ENCODE results near the gene FHDC1. TPM values are rescaled to one million over a fixed set of nuclear protein-coding genes. Genes with fewer than 3 reads are reported as not detected.

The FHDC1 gene
- polyA plus RNA-seq, 3 donors = 0.21 TPM; not detected in 2

GRCh38 chr4:152981842-152982241, 45.7 kb downstream of the FHDC1 start:
- H3K4me2 ChIP-seq (replicated peaks; ENCODE audit: extremely low read depth, low read length, poor library complexity, severe bottlenecking) = no peak overlapping the region
- H3K9ac ChIP-seq (ENCODE audit: insufficient read depth, low read length, poor library complexity, severe bottlenecking) = no peak overlapping the region
- H3K4me1 Mint-ChIP-seq = no peaks in the 10 kb centered on the region
- no peak for DNase-seq
- H3K36me3 ChIP-seq (replicated peaks in 1 of 2; ENCODE audit: control insufficient read depth in 1 of 2, insufficient read depth in 2 of 2, low read length in 2 of 2) = no peaks in the 10 kb centered on the region
- no peak overlapping the region for H3K27ac ChIP-seq (ENCODE audit: low read depth in 1 of 2, low read length in 2 of 2)
- peaks cover 0 to 5% (median 2%) of the 10 kb centered on the region in 3 donors for H3K27me3 Mint-ChIP-seq (ENCODE audit: low read depth in 3 of 3)
- no peaks in the 10 kb centered on the region for H4K20me1 ChIP-seq (ENCODE audit: insufficient read depth, low read length)
- 80% methylated on average over 1 of the region's 4 CpGs for WGBS (ENCODE audit: insufficient coverage)
- H3K9me3 ChIP-seq (replicated peaks in 1 of 2; ENCODE audit: control insufficient read depth in 1 of 2, insufficient read depth in 1 of 2, low read length in 2 of 2) = no peaks in the 10 kb centered on the region
- intact Hi-C loops (cut with micrococcal nuclease) = no loop called here
- TF ChIP-seq, protein P1, sequence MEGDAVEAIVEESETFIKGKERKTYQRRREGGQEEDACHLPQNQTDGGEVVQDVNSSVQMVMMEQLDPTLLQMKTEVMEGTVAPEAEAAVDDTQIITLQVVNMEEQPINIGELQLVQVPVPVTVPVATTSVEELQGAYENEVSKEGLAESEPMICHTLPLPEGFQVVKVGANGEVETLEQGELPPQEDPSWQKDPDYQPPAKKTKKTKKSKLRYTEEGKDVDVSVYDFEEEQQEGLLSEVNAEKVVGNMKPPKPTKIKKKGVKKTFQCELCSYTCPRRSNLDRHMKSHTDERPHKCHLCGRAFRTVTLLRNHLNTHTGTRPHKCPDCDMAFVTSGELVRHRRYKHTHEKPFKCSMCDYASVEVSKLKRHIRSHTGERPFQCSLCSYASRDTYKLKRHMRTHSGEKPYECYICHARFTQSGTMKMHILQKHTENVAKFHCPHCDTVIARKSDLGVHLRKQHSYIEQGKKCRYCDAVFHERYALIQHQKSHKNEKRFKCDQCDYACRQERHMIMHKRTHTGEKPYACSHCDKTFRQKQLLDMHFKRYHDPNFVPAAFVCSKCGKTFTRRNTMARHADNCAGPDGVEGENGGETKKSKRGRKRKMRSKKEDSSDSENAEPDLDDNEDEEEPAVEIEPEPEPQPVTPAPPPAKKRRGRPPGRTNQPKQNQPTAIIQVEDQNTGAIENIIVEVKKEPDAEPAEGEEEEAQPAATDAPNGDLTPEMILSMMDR (IDR thresholded peaks at IDR 0.05) = no peak
- no peaks in the 10 kb centered on the region for H3K27me3 ChIP-seq (ENCODE audit: control insufficient read depth in 2 of 2, insufficient read depth in 2 of 2, low read length in 2 of 2)
- H3K4me3 Mint-ChIP-seq = no peak overlapping the region
- H3K4me3 ChIP-seq (replicated peaks in 1 of 3; ENCODE audit: low read depth in 2 of 3, low read length in 3 of 3) = no peak overlapping the region
- H3K36me3 Mint-ChIP-seq = no peaks in the 10 kb centered on the region
- H2AFZ ChIP-seq (ENCODE audit: insufficient read depth, low read depth, low read length, poor library complexity, severe bottlenecking) = no peak overlapping the region
- no peaks in the 10 kb centered on the region for H3K4me1 ChIP-seq (ENCODE audit: control insufficient read depth in 1 of 2, insufficient read depth in 2 of 2, low read length in 2 of 2)
- no peak overlapping the region for H3K27ac Mint-ChIP-seq
- peaks cover 0 to 3% (median 0%) of the 10 kb centered on the region in 7 donors for H3K9me3 Mint-ChIP-seq
- H3K79me2 ChIP-seq (ENCODE audit: insufficient read depth, low read length) = no peaks in the 10 kb centered on the region

DNA sequence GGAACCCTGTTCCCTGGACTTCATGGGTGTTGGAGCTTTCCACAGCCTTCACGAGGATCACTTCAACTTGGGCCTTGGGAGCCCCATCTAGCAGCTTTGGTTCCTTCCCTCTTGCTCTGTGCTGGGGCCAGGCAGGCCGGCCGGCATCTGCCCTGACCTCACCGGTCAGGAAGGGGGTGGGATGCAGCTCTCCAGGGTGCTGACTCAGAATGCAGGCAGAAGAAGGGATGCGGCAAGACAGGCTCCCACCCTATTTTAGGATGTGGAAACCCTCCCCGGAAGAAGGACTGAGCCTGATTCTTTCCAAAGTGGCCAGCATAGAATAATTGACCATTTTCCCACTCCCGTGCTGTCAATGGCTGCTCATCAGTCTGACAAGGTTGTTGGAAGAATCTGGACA, 47.1 kb downstream of the FHDC1 start:
- Histone ChIP-seq H3K9me3 (replicated peaks in 1 of 2; ENCODE audit: control insufficient read depth in 1 of 2, insufficient read depth in 1 of 2, low read length in 2 of 2) (no peaks in the 10 kb centered on the region), H3K27ac (ENCODE audit: low read depth in 1 of 2, low read length in 2 of 2) (no peak overlapping the region), H3K4me2 (replicated peaks; ENCODE audit: extremely low read depth, low read length, poor library complexity, severe bottlenecking) (no peak overlapping the region), H3K27me3 (ENCODE audit: control insufficient read depth in 2 of 2, insufficient read depth in 2 of 2, low read length in 2 of 2) (no peaks in the 10 kb centered on the region), H3K79me2 (ENCODE audit: insufficient read depth, low read length) (no peaks in the 10 kb centered on the region), H3K36me3 (replicated peaks in 1 of 2; ENCODE audit: control insufficient read depth in 1 of 2, insufficient read depth in 2 of 2, low read length in 2 of 2) (no peaks in the 10 kb centered on the region), H3K4me1 (ENCODE audit: control insufficient read depth in 1 of 2, insufficient read depth in 2 of 2, low read length in 2 of 2) (no peaks in the 10 kb centered on the region), H2AFZ (ENCODE audit: insufficient read depth, low read depth, low read length, poor library complexity, severe bottlenecking) (no peak overlapping the region), H3K9ac (ENCODE audit: insufficient read depth, low read length, poor library complexity, severe bottlenecking) (no peak overlapping the region), H4K20me1 (ENCODE audit: insufficient read depth, low read length) (no peaks in the 10 kb centered on the region), H3K4me3 (replicated peaks in 1 of 3; ENCODE audit: low read depth in 2 of 3, low read length in 3 of 3) (no peak overlapping the region)
- TF ChIP-seq, protein P1 (IDR thresholded peaks at IDR 0.05) = no peak
- DNase-seq = no peak
- H3K9me3 Mint-ChIP-seq = peaks cover 0 to 3% (median 0%) of the 10 kb centered on the region in 7 donors
- no peaks in the 10 kb centered on the region for H3K36me3 Mint-ChIP-seq
- H3K4me3 Mint-ChIP-seq = no peak overlapping the region
- intact Hi-C loops (cut with micrococcal nuclease) = no loop called here
- no peaks in the 10 kb centered on the region for H3K4me1 Mint-ChIP-seq
- H3K27me3 Mint-ChIP-seq (ENCODE audit: low read depth in 3 of 3) = peaks cover 0 to 10% (median 2%) of the 10 kb centered on the region in 3 donors
- 59% methylated on average over 4 of the region's 7 CpGs for WGBS (ENCODE audit: insufficient coverage)
- H3K27ac Mint-ChIP-seq = no peak overlapping the region
